ENCODE results near the gene JAKMIP2.
A peak's percentile ranks its signal among the peaks of the same experiment; 100 is the strongest.
"Not testable (repeated sequence)": the region's sequence is repeated elsewhere in the genome, so short reads cannot be mapped to it uniquely, and the experiment has no call there.

JAKMIP2 gene

DNA sequence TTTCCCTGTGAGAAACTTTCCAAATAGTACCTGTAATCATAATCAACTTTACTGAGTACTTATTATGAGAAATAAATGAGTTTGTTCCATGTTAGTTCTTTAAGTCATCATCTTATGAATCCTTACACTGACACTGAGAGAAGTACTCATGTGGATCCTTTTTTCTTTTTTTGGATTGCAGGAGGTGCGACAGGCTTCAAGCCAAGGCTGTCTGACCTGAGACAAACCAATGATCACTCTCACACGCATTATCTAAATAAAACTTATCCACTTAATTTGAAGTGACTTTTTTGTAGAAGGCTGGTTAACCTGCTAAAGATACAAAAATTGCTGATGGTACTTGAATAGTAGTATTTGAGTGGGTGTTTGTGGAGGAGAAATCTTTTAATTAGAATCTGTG is 39.5 kb downstream of the JAKMIP2 start:
- no peak for DNase-seq

- DNase-seq, result no peak
Measured at GRCh38 chr5:147742151-147742550, 40.4 kb downstream of the JAKMIP2 start.

- no peak for DNase-seq
Measured at GRCh38 chr5:147740864-147741263, 41.7 kb downstream of the JAKMIP2 start.

DNA sequence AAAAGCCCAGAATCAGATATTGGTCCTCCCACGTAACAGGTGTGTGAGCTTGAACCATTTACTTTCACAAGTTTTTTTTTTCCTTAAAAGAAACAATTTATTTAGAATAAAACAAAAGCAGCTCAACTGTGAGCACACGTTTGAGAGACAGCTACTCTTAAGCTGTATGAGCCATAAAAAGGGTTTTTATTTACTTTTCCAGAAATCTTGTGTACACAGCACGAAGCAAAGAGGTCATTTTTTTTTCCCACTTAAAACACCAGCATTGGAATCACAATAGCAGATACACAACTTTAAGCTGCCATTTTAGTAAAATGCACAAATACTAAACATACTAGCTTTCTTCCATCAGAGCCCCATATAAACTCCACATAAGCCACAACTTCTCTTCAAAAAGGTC is 44.6 kb downstream of the JAKMIP2 start:
- peak; percentile 38 for DNase-seq

GRCh38 chr5:147735621-147736125 is 46.9 kb downstream of the JAKMIP2 start:
- DNase-seq, result no peak

GRCh38 chr5:147734894-147735293 is 47.6 kb downstream of the JAKMIP2 start:
- peak; percentile 21 for DNase-seq

- DNase-seq, result no peak
Measured at GRCh38 chr5:147733075-147733474, 49.5 kb downstream of the JAKMIP2 start.

- DNase-seq, result no peak
Measured at GRCh38 chr5:147732291-147732883, 50.1 kb downstream of the JAKMIP2 start.

DNA sequence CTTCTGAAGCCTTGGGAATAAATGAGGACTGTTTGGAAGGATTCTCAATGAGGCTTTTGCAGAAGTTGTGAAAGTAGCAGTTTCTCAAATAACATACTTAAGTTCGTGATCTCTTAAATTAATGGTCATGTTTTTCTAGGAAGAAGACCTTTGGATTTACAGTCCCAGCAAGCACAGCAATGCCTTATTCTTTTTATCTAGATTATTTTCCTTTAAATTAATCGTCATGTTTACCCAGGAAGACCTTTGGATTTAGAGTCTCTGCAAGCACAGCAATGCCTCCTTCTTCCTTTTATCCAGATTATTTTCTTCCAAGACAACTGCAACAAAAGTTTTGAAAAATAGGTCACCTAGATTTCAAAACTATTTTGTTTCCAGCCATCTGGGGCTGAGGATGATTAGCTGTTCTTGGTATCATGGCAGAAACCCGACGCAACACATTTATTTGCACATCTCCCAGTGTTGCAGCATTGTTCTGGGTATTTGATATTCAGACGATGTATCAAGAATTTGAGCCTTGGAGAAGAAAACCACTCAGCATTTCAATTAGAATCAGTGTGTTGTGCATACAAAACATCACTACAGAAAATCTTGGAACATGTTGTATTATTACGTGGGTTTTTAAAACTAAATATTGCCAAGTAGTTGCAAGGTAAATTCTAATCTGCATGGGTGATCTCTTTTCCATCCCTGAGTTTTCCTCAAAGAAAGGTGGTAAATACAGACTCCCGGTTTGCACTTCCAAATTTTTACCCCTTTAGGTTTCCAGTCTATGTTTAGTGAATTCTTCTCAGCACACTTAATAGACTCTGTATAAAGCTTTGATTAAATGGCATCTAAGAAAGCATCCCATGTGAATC is 50.9 kb downstream of the JAKMIP2 start:
- DNase-seq, result no peak

- DNase-seq, result no peak
Measured at GRCh38 chr5:147727200-147727599, 55.3 kb downstream of the JAKMIP2 start.

- DNase-seq, result not testable (repeated sequence)
Measured at GRCh38 chr5:147721191-147721960, 61.2 kb downstream of the JAKMIP2 start.

DNA sequence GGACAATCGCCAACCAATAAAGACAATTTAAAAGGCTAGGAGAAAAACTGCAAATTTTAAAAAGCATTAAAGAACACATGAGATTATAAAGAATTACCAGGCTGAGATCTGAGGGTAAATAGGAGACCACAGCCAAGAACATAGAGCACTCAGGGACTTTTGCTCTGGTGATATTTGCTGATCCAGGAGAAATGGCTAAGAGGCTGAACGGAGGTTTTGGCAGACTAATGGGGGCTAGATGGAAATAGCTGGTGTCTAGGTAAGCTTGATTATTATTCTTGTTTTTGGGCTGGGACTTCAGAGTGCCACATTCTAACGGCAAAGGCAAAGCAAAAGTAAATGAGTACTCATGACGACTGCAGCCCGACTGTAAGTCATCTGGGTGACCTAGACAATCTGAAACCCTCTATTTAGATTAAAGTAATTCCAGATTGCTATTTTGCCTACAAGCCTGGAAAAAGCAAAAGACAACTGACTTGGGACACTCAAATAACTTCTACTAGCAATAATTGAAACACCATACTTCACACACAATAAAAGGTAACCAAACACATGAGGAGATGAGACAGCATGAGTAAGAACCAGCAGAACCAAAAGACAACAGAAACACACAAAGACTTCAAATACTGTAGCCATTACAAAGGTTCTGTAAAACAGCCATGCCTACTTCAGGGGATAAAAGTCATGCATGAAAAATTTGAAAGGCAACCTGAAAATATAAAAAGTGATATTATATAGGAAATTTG is 68.8 kb downstream of the JAKMIP2 start:
- DNase-seq, result no peak

- no peak for DNase-seq
Measured at GRCh38 chr5:147712598-147712997, 69.9 kb downstream of the JAKMIP2 start.

GRCh38 chr5:147712019-147712418 is 70.5 kb downstream of the JAKMIP2 start:
- no peak for DNase-seq

DNA sequence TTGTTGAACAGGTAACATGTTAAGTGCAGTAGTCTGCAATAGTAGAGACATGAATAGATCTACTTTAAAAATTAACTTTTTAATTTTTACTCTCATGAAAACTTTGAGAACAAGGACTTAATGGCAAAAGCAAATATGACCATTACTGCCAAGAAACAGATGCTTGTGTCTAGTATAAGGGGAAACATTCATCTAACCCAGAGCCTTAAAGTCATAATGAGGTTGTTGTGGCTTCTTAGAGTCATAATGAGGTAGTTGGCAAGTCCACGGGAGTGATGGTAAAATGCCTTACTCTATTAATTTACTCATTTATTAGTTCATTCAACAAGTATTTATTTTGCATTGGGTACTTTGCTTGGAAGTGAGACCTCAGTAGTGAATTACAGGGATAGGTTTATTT is 71.5 kb downstream of the JAKMIP2 start:
- no peak for DNase-seq

GRCh38 chr5:147708708-147709107 is 73.8 kb downstream of the JAKMIP2 start:
- no peak for DNase-seq

GRCh38 chr5:147704544-147704943 is 78.0 kb downstream of the JAKMIP2 start:
- no peak for DNase-seq

DNA sequence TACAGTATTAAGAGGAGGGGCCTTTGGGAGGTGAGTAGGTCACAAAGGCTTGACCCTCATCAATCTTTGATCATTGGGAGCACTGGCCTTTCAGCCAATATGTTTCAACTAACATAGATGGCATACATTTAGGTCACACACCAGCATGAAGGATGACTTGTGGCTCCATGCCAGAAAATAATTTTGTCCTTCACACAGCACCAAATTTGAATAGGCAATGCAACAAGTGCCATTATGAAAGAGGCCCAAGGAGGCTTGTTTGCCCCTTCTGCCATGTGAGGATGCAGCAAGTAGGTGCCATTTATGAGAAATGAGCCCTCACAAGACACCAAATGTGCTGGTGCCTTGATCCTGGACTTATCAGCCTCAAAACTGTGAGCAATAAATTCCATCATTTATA is 81.1 kb downstream of the JAKMIP2 start:
- no peak for DNase-seq

- no peak for DNase-seq
Measured at GRCh38 chr5:147699496-147700088, 82.9 kb downstream of the JAKMIP2 start.

GRCh38 chr5:147697380-147697779 is 85.1 kb downstream of the JAKMIP2 start:
- no peak for DNase-seq

GRCh38 chr5:147694772-147695171 is 87.8 kb downstream of the JAKMIP2 start:
- no peak for DNase-seq

DNA sequence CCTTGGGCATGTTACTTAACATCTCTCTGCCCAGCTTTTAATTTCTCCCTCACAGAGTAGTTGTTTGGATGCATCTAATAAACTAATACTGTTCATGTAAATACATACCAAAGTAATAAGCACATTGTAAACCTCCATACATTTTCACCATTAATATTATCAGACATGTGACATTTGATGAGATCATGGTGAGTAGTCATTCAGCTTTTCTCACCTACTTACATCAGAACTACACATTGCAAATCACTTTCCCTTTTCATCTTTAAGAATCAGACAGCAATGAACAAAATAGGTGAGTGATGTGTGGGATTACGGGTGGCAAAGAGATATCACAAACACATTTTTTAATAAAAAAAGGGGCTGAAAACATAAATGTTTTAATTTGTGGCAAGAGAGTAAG is 89.3 kb downstream of the JAKMIP2 start:
- no peak for DNase-seq

Data from NCI-H146 (cell line).